GM12878 (cell line): Measurements from ENCODE around the gene DIO3. TPM values are rescaled to one million over a fixed set of nuclear protein-coding genes. Genes with fewer than 3 reads are reported as not detected.

Experiments used
- ATAC-seq: fragments of 200-7000 bp; cut with Tn5 transposase; 3 replicates; pipeline ENCODE4 v1.9.1; 2020; ENCODE audit warnings: mild to moderate bottlenecking, moderate library complexity
- BruUV-seq: library from RNA; stranded (reverse); fragments of 400-500 nt; replicated peaks from 2 replicates; lab custom pipeline; 2021; lab: Mats Ljungman, UMichigan
- CTCF ChIA-PET: fragments of 300-600 bp; sonication (Branson Sonifier 250); formaldehyde crosslinking; extraction: SDS; loops from one replicate; lab custom pipeline; 2021; ENCODE audit warnings: inconsistent platforms; lab: Yijun Ruan, JAX
- POLR2A ChIA-PET: fragments of 350-600 bp; formaldehyde crosslinking; extraction: SDS; loops from one replicate; lab custom pipeline; 2021; ENCODE audit warnings: inconsistent platforms; lab: Charles Lee
- RAD21 ChIA-PET: fragments of 300-600 bp; sonication (Branson Sonifier 250); formaldehyde crosslinking; loops from one replicate; lab custom pipeline; 2023; ENCODE audit warnings: antibody characterized with exemption; ENCODE audit not compliant: unreplicated experiment; lab: Charles Lee
- SMC1A ChIA-PET: fragments of 300-600 bp; sonication (Branson Sonifier 250); formaldehyde crosslinking; loops from one replicate; lab custom pipeline; 2023; ENCODE audit not compliant: unreplicated experiment, uncharacterized antibody; lab: Charles Lee
- DNase-seq: peaks from one replicate; pipeline ENCODE4 v3.0.0-alpha.2; 2011; ENCODE audit warnings: low read depth, low spot score
- FAIRE-seq: peaks from 3 replicates; lab custom pipeline; 2011; peaks lifted over from hg19 to GRCh38; lab: Jason Lieb, UNC
- H2AFZ ChIP-seq: 2 replicates; pipeline ENCODE4 v1.6.0; 2011; ENCODE audit warnings: low read depth, low read length, control low read depth; ENCODE audit not compliant: control insufficient read depth
- H3K27ac ChIP-seq: 2 replicates; pipeline ENCODE4 v1.5.1; 2011; ENCODE audit warnings: control low read depth; ENCODE audit not compliant: control insufficient read depth, insufficient read depth
- H3K27me3 ChIP-seq, 2 experiments: replicated peaks in 1 of 2; 2 replicates each; pipeline versions ENCODE4 v1.6.0 to v1.6.1; 2011; ENCODE audit warnings: low read length in 1 of 2; ENCODE audit not compliant: control insufficient read depth in 2 of 2, insufficient read depth in 2 of 2
- H3K36me3 ChIP-seq, 2 experiments: 2 replicates each; pipeline ENCODE4 v1.5.1; 2011; ENCODE audit warnings: low read length in 1 of 2; ENCODE audit not compliant: control insufficient read depth in 2 of 2, insufficient read depth in 2 of 2
- H3K4me1 ChIP-seq: 2 replicates; pipeline ENCODE4 v1.6.1; 2011; ENCODE audit warnings: mild to moderate bottlenecking, low read length, moderate library complexity, mixed read lengths; ENCODE audit not compliant: control insufficient read depth, insufficient read depth
- H3K4me2 ChIP-seq: 2 replicates; pipeline ENCODE4 v1.6.0; 2011; ENCODE audit warnings: control low read depth; ENCODE audit not compliant: control insufficient read depth, insufficient read depth
- H3K4me3 ChIP-seq: fragments of 200-600 bp; sonication (generic); 2 replicates; pipeline ENCODE4 v1.5.1; 2016
- H3K79me2 ChIP-seq: 2 replicates; pipeline ENCODE4 v1.6.0; 2011; ENCODE audit warnings: low read length; ENCODE audit not compliant: control insufficient read depth, insufficient read depth
- H3K9ac ChIP-seq: 2 replicates; pipeline ENCODE4 v1.8.0; 2011; ENCODE audit warnings: low read length, control low read depth, mixed read lengths; ENCODE audit not compliant: control insufficient read depth, insufficient read depth
- H3K9me3 ChIP-seq: replicated peaks from 3 replicates; pipeline ENCODE4 v1.5.1; 2011; ENCODE audit warnings: mild to moderate bottlenecking, low read length; ENCODE audit not compliant: control insufficient read depth, insufficient read depth
- H4K20me1 ChIP-seq: 2 replicates; pipeline ENCODE4 v1.6.0; 2011; ENCODE audit not compliant: control insufficient read depth, insufficient read depth
- CBFB ChIP-seq: IDR thresholded peaks from 2 replicates; pipeline ENCODE4 v1.6.1; 2016; ENCODE audit warnings: antibody characterized with exemption, low read depth
- FOXK2 ChIP-seq: fragments of 450-650 bp; IDR thresholded peaks from 2 replicates; pipeline ENCODE4 v1.6.1; 2017; ENCODE audit warnings: mild to moderate bottlenecking, moderate library complexity
- GABPA ChIP-seq: IDR thresholded peaks from 2 replicates; pipeline ENCODE4 v1.6.1; 2014; ENCODE audit warnings: antibody characterized with exemption, low read depth, mild to moderate bottlenecking, inconsistent platforms
- HDAC2 ChIP-seq: fragments of 200-600 bp; sonication (generic); IDR thresholded peaks from 2 replicates; pipeline ENCODE4 v1.6.1; 2017
- MEF2B ChIP-seq: fragments of 450-650 bp; IDR thresholded peaks from 2 replicates; pipeline ENCODE4 v1.6.1; 2018; ENCODE audit warnings: mild to moderate bottlenecking, moderate library complexity; ENCODE audit not compliant: partially characterized antibody, poor library complexity, severe bottlenecking
- NFXL1 ChIP-seq: fragments of 450-650 bp; IDR thresholded peaks from 2 replicates; pipeline ENCODE4 v1.6.1; 2017; ENCODE audit warnings: antibody characterized with exemption, mild to moderate bottlenecking, borderline replicate concordance
- NR2F1 ChIP-seq: fragments of 450-650 bp; conservative IDR thresholded peaks from 2 replicates; pipeline ENCODE4 v1.6.1; 2017; ENCODE audit warnings: mild to moderate bottlenecking
- PAX5 ChIP-seq: IDR thresholded peaks from 2 replicates; pipeline ENCODE4 v1.6.1; 2011; ENCODE audit warnings: low read depth, low read length, borderline replicate concordance
- POLR2A ChIP-seq: IDR thresholded peaks from 2 replicates; pipeline ENCODE4 v1.6.1; 2011; ENCODE audit warnings: low read depth, mild to moderate bottlenecking, low read length
- SMAD5 ChIP-seq: IDR thresholded peaks from 2 replicates; pipeline ENCODE4 v1.6.1; 2016; ENCODE audit warnings: antibody characterized with exemption, low read depth
- SUPT20H ChIP-seq: IDR thresholded peaks from 2 replicates; pipeline ENCODE4 v1.6.1; 2011; ENCODE audit warnings: low read depth, mild to moderate bottlenecking, low read length, moderate library complexity, borderline replicate concordance; ENCODE audit not compliant: control insufficient read depth
- WGBS: methylation state at CpG from one replicate; pipeline ENCODE4 v1.1.6; 2016; ENCODE audit warnings: low lambda C conversion rate; ENCODE audit not compliant: insufficient replicate concordance, insufficient coverage; ENCODE audit errors: missing lambda C conversion rate; 5-methylcytosine and 5-hydroxymethylcytosine counted together
- in situ Hi-C: fragments of 300-500 bp; cut with MboI; formaldehyde crosslinking; loops from 9 replicates; pipeline ENCODE4 v1.14.3; 2018; ENCODE audit warnings: mixed read lengths
- intact Hi-C: fragments of 100-400 bp; cut with micrococcal nuclease; formaldehyde crosslinking; loops from one replicate; pipeline ENCODE4 v1.14.2; 2022; ENCODE audit not compliant: unreplicated experiment
- polyA plus RNA-seq, 11 experiments: library from polyadenylated mRNA; depleted of rRNA in 4 of 11; unstranded in 6 of 11; stranded (reverse) in 5 of 11; fragments of >200 nt; fragmentation: Nextera tagmentation in 4 of 11; fragmentation: Illumina TruSeq in 1 of 11; extraction: Ambion mirVana in 4 of 11; extraction: Trizol in 1 of 11; gene quantifications; 1 replicate in 1 of 11; 2 replicates in 10 of 11; pipeline versions ENCODE4 v1.2.1 to v1.2.3, GENCODE V29; 2011 to 2016; ENCODE audit warnings: inconsistent platforms in 2 of 11, missing spikeins in 2 of 11, low read depth in 1 of 11
- total RNA-seq, 4 experiments: library from RNA; depleted of rRNA in 3 of 4; stranded (reverse); fragments of >200 nt in 3 of 4; fragmentation: Illumina TruSeq in 1 of 4; extraction: Trizol in 1 of 4; gene quantifications; 2 replicates each; pipeline versions ENCODE4 v1.2.1 to v1.2.3, GENCODE V29; 2013 to 2021
- TF ChIP-seq, protein P1 (sequence below): IDR thresholded peaks from 2 replicates; pipeline ENCODE4 v1.6.1; 2011; ENCODE audit warnings: mild to moderate bottlenecking, low read depth, low read length, moderate library complexity; ENCODE audit not compliant: insufficient replicate concordance
- TF ChIP-seq, protein P2 (sequence below): fragments of 450-650 bp; IDR thresholded peaks from 2 replicates; pipeline ENCODE4 v1.6.1; 2017; ENCODE audit warnings: mild to moderate bottlenecking, low read depth, inconsistent platforms; ENCODE audit not compliant: poor library complexity, severe bottlenecking
- TF ChIP-seq, protein P3 (sequence below): fragments of 450-650 bp; IDR thresholded peaks from 2 replicates; pipeline ENCODE4 v1.6.1; 2016; ENCODE audit warnings: mild to moderate bottlenecking

DIO3 gene
- total and polyA plus RNA-seq, 10 of the 15 experiments (the other 5 are each of a cell fraction or from before 2014, with no cell fraction given) = not detected

DNA sequence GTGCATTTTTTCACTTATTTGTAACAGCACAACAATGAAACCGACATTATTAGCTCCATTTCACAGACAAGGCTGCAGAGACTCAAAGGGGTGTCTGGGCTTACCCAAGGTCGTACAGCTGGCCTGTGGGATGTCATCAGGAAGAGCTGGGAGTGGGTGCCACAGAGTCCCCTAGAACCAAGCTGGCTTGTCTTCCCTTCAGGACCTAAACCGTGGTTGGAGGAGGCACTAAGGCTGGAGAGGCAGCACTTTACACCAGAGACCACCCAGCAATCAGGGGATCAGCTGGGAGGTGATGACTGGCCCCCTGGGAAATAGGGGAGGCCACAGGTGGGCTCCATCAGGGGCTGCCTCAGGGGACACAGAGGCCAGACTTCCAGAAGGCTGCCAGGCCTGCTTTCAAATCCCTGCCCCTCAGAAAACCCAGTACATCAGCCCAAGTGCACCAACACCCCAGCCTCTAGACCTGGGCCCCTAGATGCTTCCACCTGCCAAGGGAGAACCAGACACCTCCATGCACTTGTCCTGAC lies 28.3 kb downstream of the DIO3 start (continued):
- TF ChIP-seq, protein P1, sequence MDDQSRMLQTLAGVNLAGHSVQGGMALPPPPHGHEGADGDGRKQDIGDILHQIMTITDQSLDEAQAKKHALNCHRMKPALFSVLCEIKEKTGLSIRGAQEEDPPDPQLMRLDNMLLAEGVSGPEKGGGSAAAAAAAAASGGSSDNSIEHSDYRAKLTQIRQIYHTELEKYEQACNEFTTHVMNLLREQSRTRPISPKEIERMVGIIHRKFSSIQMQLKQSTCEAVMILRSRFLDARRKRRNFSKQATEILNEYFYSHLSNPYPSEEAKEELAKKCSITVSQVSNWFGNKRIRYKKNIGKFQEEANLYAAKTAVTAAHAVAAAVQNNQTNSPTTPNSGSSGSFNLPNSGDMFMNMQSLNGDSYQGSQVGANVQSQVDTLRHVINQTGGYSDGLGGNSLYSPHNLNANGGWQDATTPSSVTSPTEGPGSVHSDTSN = no peak
- no peak for TF ChIP-seq CBFB
- TF ChIP-seq, protein P2, sequence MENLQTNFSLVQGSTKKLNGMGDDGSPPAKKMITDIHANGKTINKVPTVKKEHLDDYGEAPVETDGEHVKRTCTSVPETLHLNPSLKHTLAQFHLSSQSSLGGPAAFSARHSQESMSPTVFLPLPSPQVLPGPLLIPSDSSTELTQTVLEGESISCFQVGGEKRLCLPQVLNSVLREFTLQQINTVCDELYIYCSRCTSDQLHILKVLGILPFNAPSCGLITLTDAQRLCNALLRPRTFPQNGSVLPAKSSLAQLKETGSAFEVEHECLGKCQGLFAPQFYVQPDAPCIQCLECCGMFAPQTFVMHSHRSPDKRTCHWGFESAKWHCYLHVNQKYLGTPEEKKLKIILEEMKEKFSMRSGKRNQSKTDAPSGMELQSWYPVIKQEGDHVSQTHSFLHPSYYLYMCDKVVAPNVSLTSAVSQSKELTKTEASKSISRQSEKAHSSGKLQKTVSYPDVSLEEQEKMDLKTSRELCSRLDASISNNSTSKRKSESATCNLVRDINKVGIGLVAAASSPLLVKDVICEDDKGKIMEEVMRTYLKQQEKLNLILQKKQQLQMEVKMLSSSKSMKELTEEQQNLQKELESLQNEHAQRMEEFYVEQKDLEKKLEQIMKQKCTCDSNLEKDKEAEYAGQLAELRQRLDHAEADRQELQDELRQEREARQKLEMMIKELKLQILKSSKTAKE = no peak

DNA sequence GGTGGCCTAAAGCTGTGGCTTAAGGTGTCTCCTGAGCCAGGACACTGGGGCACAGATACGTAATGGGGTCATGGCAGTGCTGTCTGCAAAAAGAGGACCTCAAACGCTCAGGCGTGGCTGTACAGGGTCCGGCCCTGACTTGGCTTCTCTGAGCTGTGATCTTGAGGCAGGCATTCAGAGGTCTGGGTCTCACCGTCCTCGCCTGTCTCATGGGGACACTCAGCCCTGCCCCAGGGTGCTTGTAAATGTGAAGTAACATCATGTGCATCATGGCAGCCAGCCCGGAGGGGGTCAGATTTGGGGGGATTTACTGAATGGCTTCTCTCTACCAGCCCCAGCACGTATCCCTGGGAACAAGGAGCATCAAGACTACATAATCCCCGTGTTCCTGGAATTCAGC lies 28.8 kb downstream of the DIO3 start:
- Histone ChIP-seq H3K27me3 (no peaks in the 10 kb centered on the region), H3K27ac (no peak overlapping the region), H3K4me2 (no peak overlapping the region), H4K20me1 (no peaks in the 10 kb centered on the region), H2AFZ (no peak overlapping the region), H3K9me3 (no peaks in the 10 kb centered on the region), H3K4me3 (no peak overlapping the region), H3K9ac (no peak overlapping the region), H3K79me2 (no peaks in the 10 kb centered on the region), H3K36me3 (no peaks in the 10 kb centered on the region), H3K4me1 (no peaks in the 10 kb centered on the region)
- DNase-seq (no peak), FAIRE-seq (no peak), ATAC-seq (no peak)
- intact Hi-C loops = no loop called here
- no TSS peak for BruUV-seq
- TF ChIP-seq NR2F1 (no peak), GABPA (no peak), NFXL1 (no peak), PAX5 (no peak), MEF2B (no peak), HDAC2 (no peak), SMAD5 (no peak), POLR2A (no peak), SUPT20H (no peak), FOXK2 (no peak)
- TF ChIP-seq, protein P3, sequence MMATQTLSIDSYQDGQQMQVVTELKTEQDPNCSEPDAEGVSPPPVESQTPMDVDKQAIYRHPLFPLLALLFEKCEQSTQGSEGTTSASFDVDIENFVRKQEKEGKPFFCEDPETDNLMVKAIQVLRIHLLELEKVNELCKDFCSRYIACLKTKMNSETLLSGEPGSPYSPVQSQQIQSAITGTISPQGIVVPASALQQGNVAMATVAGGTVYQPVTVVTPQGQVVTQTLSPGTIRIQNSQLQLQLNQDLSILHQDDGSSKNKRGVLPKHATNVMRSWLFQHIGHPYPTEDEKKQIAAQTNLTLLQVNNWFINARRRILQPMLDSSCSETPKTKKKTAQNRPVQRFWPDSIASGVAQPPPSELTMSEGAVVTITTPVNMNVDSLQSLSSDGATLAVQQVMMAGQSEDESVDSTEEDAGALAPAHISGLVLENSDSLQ = no peak
- ChIA-PET POLR2A (no interaction called here), CTCF (no interaction called here), SMC1A (no interaction called here), RAD21 (no interaction called here)
- WGBS = 21% methylated on average over 9 of the region's 9 CpGs
- in situ Hi-C loops = no loop called here
